ENCODE results near the gene GRK6.

DNA sequence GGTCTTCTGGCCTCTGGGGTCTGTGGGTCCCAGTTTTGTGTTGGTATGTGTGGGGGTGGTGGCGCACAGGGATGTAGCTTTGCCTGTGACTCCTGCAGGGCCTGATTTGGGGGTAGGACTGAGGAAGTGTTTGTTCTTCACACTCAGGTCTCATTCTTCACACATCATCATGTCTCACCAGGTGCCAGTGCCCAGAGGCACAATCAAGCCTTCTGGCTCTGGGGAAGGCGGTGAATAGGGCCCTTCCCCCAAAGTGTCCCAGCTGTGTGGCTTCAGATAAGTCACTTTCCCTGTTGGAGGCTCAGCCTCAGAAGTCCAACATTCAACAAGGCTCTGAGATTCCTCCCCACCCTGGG lies 41.8 kb downstream of the GRK6 start:
- TF ChIP-seq, protein P1, sequence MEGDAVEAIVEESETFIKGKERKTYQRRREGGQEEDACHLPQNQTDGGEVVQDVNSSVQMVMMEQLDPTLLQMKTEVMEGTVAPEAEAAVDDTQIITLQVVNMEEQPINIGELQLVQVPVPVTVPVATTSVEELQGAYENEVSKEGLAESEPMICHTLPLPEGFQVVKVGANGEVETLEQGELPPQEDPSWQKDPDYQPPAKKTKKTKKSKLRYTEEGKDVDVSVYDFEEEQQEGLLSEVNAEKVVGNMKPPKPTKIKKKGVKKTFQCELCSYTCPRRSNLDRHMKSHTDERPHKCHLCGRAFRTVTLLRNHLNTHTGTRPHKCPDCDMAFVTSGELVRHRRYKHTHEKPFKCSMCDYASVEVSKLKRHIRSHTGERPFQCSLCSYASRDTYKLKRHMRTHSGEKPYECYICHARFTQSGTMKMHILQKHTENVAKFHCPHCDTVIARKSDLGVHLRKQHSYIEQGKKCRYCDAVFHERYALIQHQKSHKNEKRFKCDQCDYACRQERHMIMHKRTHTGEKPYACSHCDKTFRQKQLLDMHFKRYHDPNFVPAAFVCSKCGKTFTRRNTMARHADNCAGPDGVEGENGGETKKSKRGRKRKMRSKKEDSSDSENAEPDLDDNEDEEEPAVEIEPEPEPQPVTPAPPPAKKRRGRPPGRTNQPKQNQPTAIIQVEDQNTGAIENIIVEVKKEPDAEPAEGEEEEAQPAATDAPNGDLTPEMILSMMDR (IDR thresholded peaks at IDR 0.05) = no peak
- no peak for TF ChIP-seq POLR2AphosphoS5 (IDR thresholded peaks at IDR 0.05; ENCODE audit: insufficient read depth in 1 of 2, low read depth in 1 of 2)

Measured in vagina (tissue), 2 donors.